T-helper 17 cell (primary cell): Measurements from ENCODE around the gene AKAP8L. TPM values are rescaled to one million over a fixed set of nuclear protein-coding genes. Genes with fewer than 3 reads are reported as not detected.

Source experiments
- ATAC-seq: fragments of 150-1000 bp; cut with Tn5 transposase; 2 replicates; pipeline ENCODE4 v1.10.0; 2021; ENCODE audit warnings: mild to moderate bottlenecking, moderate library complexity
- DNase-seq, 3 donors: peaks; one replicate each; pipeline versions ENCODE4 v3.0.0 to v3.0.0-alpha.2; 2020 to 2021
- H3K9me3 ChIP-seq: one replicate; pipeline ENCODE4 v1.7.0; 2013; ENCODE audit warnings: low read length, mild to moderate bottlenecking; ENCODE audit not compliant: control insufficient read depth, poor library complexity, severe bottlenecking
- H3K27ac Mint-ChIP-seq: one replicate; pipeline ENCODE4 v1.8.0; 2022; ENCODE audit warnings: mild to moderate bottlenecking, moderate library complexity, mixed read lengths
- H3K27me3 Mint-ChIP-seq: one replicate; pipeline ENCODE4 v1.8.0; 2022; ENCODE audit warnings: mixed read lengths
- H3K36me3 Mint-ChIP-seq: one replicate; pipeline ENCODE4 v1.8.0; 2022; ENCODE audit warnings: low read depth, mixed read lengths
- H3K4me1 Mint-ChIP-seq: one replicate; pipeline ENCODE4 v1.8.0; 2022; ENCODE audit warnings: mild to moderate bottlenecking, mixed read lengths
- H3K4me3 Mint-ChIP-seq: one replicate; pipeline ENCODE4 v1.8.0; 2022; ENCODE audit warnings: mild to moderate bottlenecking, moderate library complexity, mixed read lengths
- total RNA-seq, 4 donors: library from RNA in 2 of 4; stranded (reverse) in 2 of 4; gene quantifications; one replicate each; pipeline ENCODE4 v1.2.3 and lab custom pipeline; 2022 to 2026

Gene AKAP8L
- total RNA-seq, 2 donors from 2014 or later: 116 to 123 TPM

DNA sequence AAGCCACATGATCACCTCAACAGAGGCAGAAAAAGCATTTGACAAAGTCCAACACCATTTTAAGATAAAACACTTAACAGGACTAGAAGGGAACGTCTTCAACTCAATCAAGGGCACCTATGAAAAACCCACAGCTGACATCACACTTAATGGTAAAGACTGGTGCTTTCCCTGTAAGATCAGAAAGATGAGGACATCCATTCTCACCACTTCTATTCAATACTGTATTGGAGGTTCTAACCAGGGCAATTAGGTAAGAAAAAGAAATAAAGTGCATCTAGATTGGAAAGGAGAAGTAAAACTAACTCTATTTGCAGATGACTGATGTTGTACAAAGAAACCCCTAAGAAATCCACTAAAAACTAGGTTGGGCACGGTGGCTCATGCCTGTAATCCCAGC, 28.0 kb downstream of the AKAP8L start:
- Mint-ChIP-seq H3K27ac (no peak overlapping the region), H3K36me3 (peaks cover 5% of the 10 kb centered on the region), H3K4me3 (no peak overlapping the region), H3K27me3 (no peaks in the 10 kb centered on the region), H3K4me1 (peaks cover 14% of the 10 kb centered on the region)
- DNase-seq (no peak), ATAC-seq (no peak)
- no peaks in the 10 kb centered on the region for H3K9me3 ChIP-seq

DNA sequence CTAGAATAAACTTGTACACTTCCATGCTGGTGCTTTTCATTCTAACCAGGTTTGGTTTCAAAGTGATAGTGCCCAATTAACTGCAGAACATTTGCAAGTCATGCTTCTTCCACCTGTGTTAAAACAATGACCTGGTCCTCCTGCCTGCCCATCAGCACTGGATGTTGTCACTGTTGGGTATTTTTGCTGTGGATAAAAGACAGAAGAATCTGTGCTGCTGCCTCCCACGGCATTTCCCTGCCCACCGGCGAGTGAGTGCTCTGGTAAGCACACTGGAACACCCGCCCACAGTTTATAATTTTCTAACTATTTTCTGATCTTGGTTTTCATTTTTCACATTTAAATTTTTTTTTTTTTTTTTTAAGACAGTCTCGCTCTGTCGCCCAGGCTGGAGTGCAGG, 36.9 kb downstream of the AKAP8L start:
- no peak for DNase-seq
- peaks cover 6% of the 10 kb centered on the region for H3K36me3 Mint-ChIP-seq

DNA sequence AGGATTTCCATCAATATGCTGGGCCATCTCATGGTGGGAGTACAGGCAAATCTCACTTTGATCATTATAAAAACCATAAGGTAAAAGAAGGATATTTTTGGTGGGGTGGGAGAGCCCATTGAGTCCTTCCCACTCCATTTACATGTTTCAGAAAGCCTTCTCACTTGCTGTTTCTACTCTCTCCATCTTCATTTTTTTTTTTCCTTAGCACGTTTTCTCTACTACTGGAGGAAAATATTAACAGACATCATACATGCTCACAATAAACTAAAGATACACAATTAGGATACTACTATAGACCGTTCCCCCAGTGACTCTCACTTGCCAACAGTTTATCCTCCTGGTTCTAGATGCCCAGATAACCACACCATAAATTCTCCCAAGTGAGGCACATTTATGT, 37.4 kb downstream of the AKAP8L start:
- DNase-seq (no peak), ATAC-seq (no peak)
- H3K9me3 ChIP-seq: no peaks in the 10 kb centered on the region
- Mint-ChIP-seq H3K27me3 (no peaks in the 10 kb centered on the region), H3K36me3 (peaks cover 6% of the 10 kb centered on the region), H3K4me3 (peak overlapping the region; percentile 64), H3K27ac (no peak overlapping the region), H3K4me1 (peaks cover 26% of the 10 kb centered on the region)

More for the DNA sequence above, 36.9 kb downstream of the AKAP8L start:
- no peaks in the 10 kb centered on the region for H3K9me3 ChIP-seq
- ATAC-seq: no peak
- H3K4me1 Mint-ChIP-seq: peaks cover 22% of the 10 kb centered on the region
- H3K27me3 Mint-ChIP-seq: no peaks in the 10 kb centered on the region
- H3K27ac Mint-ChIP-seq: no peak overlapping the region
- H3K4me3 Mint-ChIP-seq: peak overlapping the region; percentile 64

GRCh38 chr19:15379999-15380647, 38.7 kb downstream of the AKAP8L start:
- ATAC-seq (peak; percentile 39), DNase-seq (no peak)
- Mint-ChIP-seq H3K4me1 (peaks cover 26% of the 10 kb centered on the region), H3K36me3 (peaks cover 6% of the 10 kb centered on the region), H3K27me3 (no peaks in the 10 kb centered on the region), H3K4me3 (peak overlapping the region; percentile 97), H3K27ac (peak overlapping the region; percentile 93)
- H3K9me3 ChIP-seq: no peaks in the 10 kb centered on the region

GRCh38 chr19:15379083-15379998, 39.4 kb downstream of the AKAP8L start, which contains the start of gene AKAP8:
TSS of gene AKAP8 (minus strand) at chr19:15379787. CDS start at chr19:15379731, 56 bp downstream.
- Mint-ChIP-seq H3K4me1 (peaks cover 28% of the 10 kb centered on the region), H3K27ac (peak within 1 kb of the TSS; percentile 93), H3K27me3 (no peaks in the 10 kb centered on the region), H3K36me3 (peaks cover 6% of the 10 kb centered on the region), H3K4me3 (peak within 1 kb of the TSS; percentile 97)
- DNase-seq (peak; percentile 96 to 98 (median 96)), ATAC-seq (peak; percentile 93)
- no peaks in the 10 kb centered on the region for H3K9me3 ChIP-seq

- Mint-ChIP-seq H3K27me3 (no peaks in the 10 kb centered on the region), H3K36me3 (peaks cover 6% of the 10 kb centered on the region), H3K4me3 (peak overlapping the region; percentile 97)
Observed at GRCh38 chr19:15378534-15379082, 40.2 kb downstream of the AKAP8L start.

DNA sequence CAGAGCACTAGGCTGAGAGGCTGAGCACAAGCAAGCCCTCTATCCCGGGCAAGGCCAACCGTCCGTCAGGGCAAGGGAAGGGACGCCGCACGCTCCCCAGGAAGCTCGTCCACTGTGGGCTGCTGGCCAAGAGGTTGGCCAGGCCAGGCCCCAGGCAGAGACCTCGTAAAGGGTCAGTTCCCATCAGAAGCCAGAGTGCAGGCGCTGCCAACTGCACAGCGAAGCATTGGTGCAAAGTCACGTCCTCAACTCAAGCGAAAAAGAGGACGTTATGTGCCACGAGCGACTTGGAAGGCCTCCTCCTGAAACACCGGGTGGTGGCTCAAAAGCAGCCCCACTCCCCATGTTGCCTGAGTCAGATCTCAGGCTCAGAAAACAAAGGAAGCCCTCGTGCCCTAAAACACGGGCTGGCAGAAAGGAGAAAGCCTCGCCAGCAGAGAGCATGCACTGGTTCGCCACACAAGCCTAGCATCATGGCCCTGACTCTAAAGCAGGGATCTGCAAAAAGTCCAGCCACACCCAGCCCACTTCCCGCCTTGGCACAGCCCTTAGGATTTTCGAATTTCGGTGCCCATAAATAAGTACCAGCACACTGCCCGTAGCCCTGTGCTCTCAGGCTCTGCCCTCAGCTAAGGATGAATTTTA, 43.9 kb downstream of the AKAP8L start:
- peaks cover 6% of the 10 kb centered on the region for H3K36me3 Mint-ChIP-seq
- H3K27me3 Mint-ChIP-seq: no peaks in the 10 kb centered on the region
- H3K4me1 Mint-ChIP-seq: peaks cover 23% of the 10 kb centered on the region
- H3K4me3 Mint-ChIP-seq: no peak overlapping the region
- H3K9me3 ChIP-seq: no peaks in the 10 kb centered on the region
- no peak overlapping the region for H3K27ac Mint-ChIP-seq
- DNase-seq: no peak
- ATAC-seq: no peak

More at GRCh38 chr19:15378534-15379082, 40.2 kb downstream of the AKAP8L start:
- H3K4me1 Mint-ChIP-seq: peaks cover 32% of the 10 kb centered on the region
- ATAC-seq (no peak), DNase-seq (peak in 1 of 3 donors; percentile 26)
- no peaks in the 10 kb centered on the region for H3K9me3 ChIP-seq
- peak overlapping the region; percentile 92 for H3K27ac Mint-ChIP-seq

- H3K9me3 ChIP-seq: no peaks in the 10 kb centered on the region
- Mint-ChIP-seq H3K27me3 (no peaks in the 10 kb centered on the region), H3K36me3 (peaks cover 6% of the 10 kb centered on the region), H3K4me3 (no peak overlapping the region), H3K4me1 (peaks cover 23% of the 10 kb centered on the region), H3K27ac (peak overlapping the region; percentile 45)
- no peak for DNase-seq
- no peak for ATAC-seq
Observed at GRCh38 chr19:15374105-15374651, 44.6 kb downstream of the AKAP8L start.

GRCh38 chr19:15373644-15374043, 45.1 kb downstream of the AKAP8L start:
- H3K36me3 Mint-ChIP-seq: peaks cover 6% of the 10 kb centered on the region
- no peaks in the 10 kb centered on the region for H3K9me3 ChIP-seq
- H3K4me1 Mint-ChIP-seq: peaks cover 23% of the 10 kb centered on the region
- no peak overlapping the region for H3K4me3 Mint-ChIP-seq
- ATAC-seq (no peak), DNase-seq (no peak)
- peak overlapping the region; percentile 45 for H3K27ac Mint-ChIP-seq
- H3K27me3 Mint-ChIP-seq: no peaks in the 10 kb centered on the region

- no peak for DNase-seq
- Mint-ChIP-seq H3K4me1 (peaks cover 17% of the 10 kb centered on the region), H3K4me3 (no peak overlapping the region), H3K36me3 (no peaks in the 10 kb centered on the region), H3K27me3 (no peaks in the 10 kb centered on the region), H3K27ac (no peak overlapping the region)
- ATAC-seq: no peak
- H3K9me3 ChIP-seq: no peaks in the 10 kb centered on the region
Observed at GRCh38 chr19:15372891-15373301, 45.9 kb downstream of the AKAP8L start.

DNA sequence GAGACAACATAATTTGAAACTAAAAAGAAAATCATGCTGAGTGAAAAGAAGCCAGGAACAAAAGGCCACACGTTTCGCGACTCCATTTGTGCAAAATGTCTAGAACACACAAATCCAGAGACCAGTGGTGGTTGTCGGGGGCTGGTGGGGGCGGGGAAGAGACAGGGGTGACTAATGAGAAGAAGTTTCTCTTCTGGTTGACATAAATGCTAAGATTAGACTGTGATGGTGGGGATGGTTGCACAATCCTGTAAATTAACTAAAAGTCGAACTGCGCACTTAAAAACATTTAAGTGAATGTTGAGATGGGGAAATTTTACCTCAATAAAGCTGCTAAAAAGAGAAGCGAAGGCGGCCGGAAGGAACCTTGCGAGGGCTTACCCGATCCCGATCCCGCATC, 46.3 kb downstream of the AKAP8L start:
- Mint-ChIP-seq H3K4me1 (peaks cover 16% of the 10 kb centered on the region), H3K36me3 (no peaks in the 10 kb centered on the region), H3K27ac (peak overlapping the region; percentile 27), H3K27me3 (no peaks in the 10 kb centered on the region), H3K4me3 (no peak overlapping the region)
- H3K9me3 ChIP-seq: no peaks in the 10 kb centered on the region
- DNase-seq: no peak
- ATAC-seq: no peak

- no peak overlapping the region for H3K4me3 Mint-ChIP-seq
- peak overlapping the region; percentile 27 for H3K27ac Mint-ChIP-seq
- H3K27me3 Mint-ChIP-seq: no peaks in the 10 kb centered on the region
- H3K4me1 Mint-ChIP-seq: peaks cover 13% of the 10 kb centered on the region
- DNase-seq (no peak), ATAC-seq (no peak)
- no peaks in the 10 kb centered on the region for H3K36me3 Mint-ChIP-seq
- H3K9me3 ChIP-seq: no peaks in the 10 kb centered on the region
Observed at GRCh38 chr19:15371786-15372380, 46.9 kb downstream of the AKAP8L start.
